Activated T-cell treated with anti-CD3 and anti-CD28 coated beads, Interleukin-2, amount 50 U/mL, for 4 hours (primary cell): ENCODE results near the gene GUCY1B1. TPM values are rescaled to one million over a fixed set of nuclear protein-coding genes. Genes with fewer than 3 reads are reported as not detected.

Source experiments
- ATAC-seq, 2 donors: fragments of 200-7000 bp; cut with Tn5 transposase; one replicate each; pipeline ENCODE4 v1.10.0; 2021
- DNase-seq: peaks from one replicate; pipeline ENCODE4 v3.0.0-alpha.2; 2020
- H3K27me3 Mint-ChIP-seq: one replicate; pipeline ENCODE4 v1.8.0; 2021; ENCODE audit warnings: low read depth, mixed read lengths
- H3K36me3 Mint-ChIP-seq: one replicate; pipeline ENCODE4 v1.8.0; 2022; ENCODE audit warnings: mixed read lengths; ENCODE audit not compliant: insufficient read depth
- H3K4me1 Mint-ChIP-seq: one replicate; pipeline ENCODE4 v1.8.0; 2021; ENCODE audit warnings: low read depth, mixed read lengths
- H3K4me3 Mint-ChIP-seq: one replicate; pipeline ENCODE4 v1.8.0; 2021; ENCODE audit warnings: mild to moderate bottlenecking, moderate library complexity, mixed read lengths
- H3K9me3 Mint-ChIP-seq: one replicate; pipeline ENCODE4 v1.8.0; 2021; ENCODE audit warnings: mixed read lengths
- total RNA-seq, 3 donors: library from RNA; stranded (reverse); gene quantifications; one replicate each; pipeline ENCODE4 v1.2.1, GENCODE V29; 2021

GUCY1B1 gene
- total RNA-seq, 3 donors from 2014 or later, result 0.14 to 0.55 (median 0.51) TPM

DNA sequence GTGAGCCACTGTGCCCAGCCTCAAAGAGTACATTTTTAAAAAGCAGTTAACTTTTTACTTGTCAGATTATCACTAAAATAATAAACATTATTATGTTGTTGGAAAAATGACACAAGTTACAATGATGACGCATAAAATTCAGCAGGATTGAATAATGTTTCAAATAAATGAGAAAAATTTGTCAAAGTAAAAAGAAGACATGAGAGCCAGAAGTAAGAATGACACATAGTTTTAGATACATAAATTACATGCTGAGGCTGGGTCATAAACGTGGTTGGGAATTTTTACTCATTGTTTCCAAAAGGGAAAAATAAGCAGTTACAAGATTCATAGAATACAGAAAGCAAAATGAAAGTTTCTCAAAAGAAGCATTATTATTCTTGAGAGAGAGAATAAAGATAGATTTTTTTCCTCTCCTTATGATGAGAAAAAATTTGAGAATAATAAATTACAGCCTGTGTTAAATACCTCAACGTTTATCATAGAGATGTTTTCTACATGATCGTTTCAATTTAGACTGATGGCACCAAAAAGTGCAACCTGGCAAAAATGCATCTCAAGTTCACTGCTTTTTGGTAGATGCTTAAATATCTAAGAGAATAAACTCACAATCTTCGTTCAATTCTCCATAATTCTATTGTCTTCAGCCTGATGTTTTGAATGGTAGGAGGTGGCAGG is 40.4 kb downstream of the GUCY1B1 start:
- ATAC-seq (no peak), DNase-seq (no peak)
- no peaks in the 10 kb centered on the region for H3K9me3 Mint-ChIP-seq
- H3K27me3 Mint-ChIP-seq, result peaks cover 2% of the 10 kb centered on the region
- no peaks in the 10 kb centered on the region for H3K4me1 Mint-ChIP-seq
- H3K36me3 Mint-ChIP-seq, result no peaks in the 10 kb centered on the region
- no peak overlapping the region for H3K4me3 Mint-ChIP-seq

DNA sequence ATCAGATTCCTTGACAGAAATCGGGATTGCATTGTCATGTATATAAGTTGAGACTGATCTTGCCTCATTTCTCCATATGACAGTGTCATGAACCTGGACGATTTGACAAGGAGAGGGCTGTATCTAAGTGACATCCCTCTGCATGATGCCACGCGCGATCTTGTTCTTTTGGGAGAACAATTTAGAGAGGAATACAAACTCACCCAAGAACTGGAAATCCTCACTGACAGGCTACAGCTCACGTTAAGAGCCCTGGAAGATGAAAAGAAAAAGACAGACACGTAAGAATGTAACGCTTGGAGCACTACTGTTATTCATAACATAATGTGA is 40.9 kb downstream of the GUCY1B1 start:
- Mint-ChIP-seq H3K4me1 (no peaks in the 10 kb centered on the region), H3K36me3 (no peaks in the 10 kb centered on the region), H3K27me3 (peaks cover 2% of the 10 kb centered on the region), H3K9me3 (no peaks in the 10 kb centered on the region), H3K4me3 (no peak overlapping the region)
- no peak for DNase-seq
- ATAC-seq, result no peak

- no peak for ATAC-seq
- no peaks in the 10 kb centered on the region for H3K36me3 Mint-ChIP-seq
- H3K4me1 Mint-ChIP-seq, result no peaks in the 10 kb centered on the region
- H3K9me3 Mint-ChIP-seq, result no peaks in the 10 kb centered on the region
- peaks cover 2% of the 10 kb centered on the region for H3K27me3 Mint-ChIP-seq
- DNase-seq, result no peak
- no peak overlapping the region for H3K4me3 Mint-ChIP-seq
Measured at GRCh38 chr4:155800685-155801343, 42.0 kb downstream of the GUCY1B1 start.

- Mint-ChIP-seq H3K4me1 (no peaks in the 10 kb centered on the region), H3K9me3 (no peaks in the 10 kb centered on the region), H3K36me3 (no peaks in the 10 kb centered on the region), H3K4me3 (no peak overlapping the region), H3K27me3 (peaks cover 2% of the 10 kb centered on the region)
- ATAC-seq, result no peak
- no peak for DNase-seq
Measured at GRCh38 chr4:155802190-155802959, 43.6 kb downstream of the GUCY1B1 start.

- Mint-ChIP-seq H3K4me3 (no peak overlapping the region), H3K4me1 (no peaks in the 10 kb centered on the region), H3K27me3 (peaks cover 2% of the 10 kb centered on the region), H3K9me3 (no peaks in the 10 kb centered on the region), H3K36me3 (no peaks in the 10 kb centered on the region)
- DNase-seq (no peak), ATAC-seq (no peak)
Measured at GRCh38 chr4:155805016-155805415, 46.2 kb downstream of the GUCY1B1 start.

DNA sequence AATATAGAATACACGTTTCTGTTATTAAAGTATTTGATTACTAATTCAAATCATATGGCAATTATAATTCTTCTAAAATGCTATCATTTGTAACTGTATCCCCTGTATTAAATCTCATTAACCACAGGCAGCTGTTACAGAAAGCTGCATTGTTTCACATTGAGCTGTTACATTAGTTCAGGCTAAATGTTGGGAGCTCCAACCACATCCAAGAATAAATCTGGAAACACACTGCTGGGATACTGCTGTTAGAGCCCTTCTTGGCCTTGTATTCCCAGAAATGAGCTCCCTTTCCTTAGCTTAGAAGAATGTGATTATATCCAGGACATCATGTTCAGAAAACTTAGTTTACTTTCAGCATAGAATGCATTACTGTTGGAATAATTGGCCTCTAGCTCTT is 48.2 kb downstream of the GUCY1B1 start:
- no peak for ATAC-seq
- H3K36me3 Mint-ChIP-seq, result no peaks in the 10 kb centered on the region
- no peaks in the 10 kb centered on the region for H3K9me3 Mint-ChIP-seq
- H3K4me3 Mint-ChIP-seq, result no peak overlapping the region
- no peaks in the 10 kb centered on the region for H3K4me1 Mint-ChIP-seq
- H3K27me3 Mint-ChIP-seq, result peaks cover 2% of the 10 kb centered on the region
- DNase-seq, result no peak

DNA sequence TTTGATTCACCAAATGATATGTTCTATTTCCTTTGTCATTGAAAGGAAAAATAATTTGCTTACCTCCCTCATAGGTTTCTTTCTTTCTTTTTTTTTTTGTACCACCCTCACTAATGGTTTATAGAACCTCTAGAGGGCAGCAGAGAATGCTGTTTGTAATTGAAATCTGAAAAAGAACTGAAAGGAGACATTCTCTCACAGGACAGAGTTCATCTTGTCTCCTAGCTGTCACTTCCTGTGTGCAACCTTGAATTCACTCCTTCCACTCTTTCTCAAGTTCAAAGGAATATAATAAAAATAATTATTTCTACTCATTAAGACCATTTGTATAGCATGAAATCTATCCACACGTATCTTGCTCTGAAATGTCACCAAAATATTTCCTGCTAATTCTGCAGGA is 51.0 kb downstream of the GUCY1B1 start:
- H3K27me3 Mint-ChIP-seq, result no peaks in the 10 kb centered on the region
- H3K4me1 Mint-ChIP-seq, result no peaks in the 10 kb centered on the region
- no peak overlapping the region for H3K4me3 Mint-ChIP-seq
- DNase-seq, result no peak
- no peaks in the 10 kb centered on the region for H3K36me3 Mint-ChIP-seq
- no peaks in the 10 kb centered on the region for H3K9me3 Mint-ChIP-seq
- peak; percentile 76 to 78 for ATAC-seq

GRCh38 chr4:155811083-155811482 is 52.3 kb downstream of the GUCY1B1 start:
- Mint-ChIP-seq H3K36me3 (no peaks in the 10 kb centered on the region), H3K4me1 (no peaks in the 10 kb centered on the region), H3K9me3 (no peaks in the 10 kb centered on the region), H3K4me3 (no peak overlapping the region), H3K27me3 (no peaks in the 10 kb centered on the region)
- no peak for DNase-seq
- no peak for ATAC-seq

DNA sequence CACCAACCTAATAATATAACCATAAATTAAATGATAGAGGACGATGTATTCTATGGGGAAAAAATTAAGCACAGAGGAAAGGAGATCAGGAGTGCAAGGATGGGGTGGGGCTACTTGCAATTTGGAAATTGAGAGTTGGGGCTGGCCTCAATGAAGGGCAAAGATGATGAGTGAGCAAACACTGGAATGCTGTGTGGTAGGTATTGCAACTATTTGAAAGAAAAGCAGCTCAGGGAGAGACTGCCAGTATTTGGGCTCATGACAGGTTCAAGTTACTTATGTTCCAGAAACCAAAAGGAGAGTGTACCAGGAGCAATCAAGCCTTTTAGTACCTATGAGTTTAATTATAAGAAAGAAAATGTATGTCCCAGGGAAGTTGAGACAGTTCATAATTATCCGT is 59.8 kb downstream of the GUCY1B1 start:
- Mint-ChIP-seq H3K9me3 (no peaks in the 10 kb centered on the region), H3K36me3 (no peaks in the 10 kb centered on the region), H3K4me3 (no peak overlapping the region), H3K27me3 (peaks cover 9% of the 10 kb centered on the region), H3K4me1 (no peaks in the 10 kb centered on the region)
- DNase-seq (no peak), ATAC-seq (no peak)

GRCh38 chr4:155819066-155819465 is 60.2 kb downstream of the GUCY1B1 start:
- H3K9me3 Mint-ChIP-seq, result no peaks in the 10 kb centered on the region
- H3K4me1 Mint-ChIP-seq, result no peaks in the 10 kb centered on the region
- DNase-seq, result no peak
- peaks cover 9% of the 10 kb centered on the region for H3K27me3 Mint-ChIP-seq
- H3K36me3 Mint-ChIP-seq, result no peaks in the 10 kb centered on the region
- ATAC-seq, result no peak
- no peak overlapping the region for H3K4me3 Mint-ChIP-seq

GRCh38 chr4:155820887-155821518 is 62.2 kb downstream of the GUCY1B1 start:
- no peak for DNase-seq

GRCh38 chr4:155822572-155822971 is 63.8 kb downstream of the GUCY1B1 start:
- Mint-ChIP-seq H3K4me3 (no peak overlapping the region), H3K27me3 (peaks cover 12% of the 10 kb centered on the region), H3K4me1 (no peaks in the 10 kb centered on the region), H3K36me3 (no peaks in the 10 kb centered on the region), H3K9me3 (no peaks in the 10 kb centered on the region)
- no peak for ATAC-seq
- no peak for DNase-seq

More at GRCh38 chr4:155820887-155821518, 62.2 kb downstream of the GUCY1B1 start:
- H3K36me3 Mint-ChIP-seq, result no peaks in the 10 kb centered on the region
- no peaks in the 10 kb centered on the region for H3K4me1 Mint-ChIP-seq
- H3K9me3 Mint-ChIP-seq, result no peaks in the 10 kb centered on the region
- peaks cover 12% of the 10 kb centered on the region for H3K27me3 Mint-ChIP-seq
- no peak overlapping the region for H3K4me3 Mint-ChIP-seq
- ATAC-seq, result no peak

- DNase-seq (no peak), ATAC-seq (no peak)
- Mint-ChIP-seq H3K4me1 (no peaks in the 10 kb centered on the region), H3K36me3 (no peaks in the 10 kb centered on the region), H3K27me3 (peaks cover 5% of the 10 kb centered on the region), H3K4me3 (no peak overlapping the region), H3K9me3 (no peaks in the 10 kb centered on the region)
Measured at GRCh38 chr4:155828628-155829027, 69.8 kb downstream of the GUCY1B1 start.

- ATAC-seq, result no peak
- Mint-ChIP-seq H3K4me1 (no peaks in the 10 kb centered on the region), H3K27me3 (peaks cover 4% of the 10 kb centered on the region), H3K4me3 (no peak overlapping the region), H3K9me3 (no peaks in the 10 kb centered on the region), H3K36me3 (no peaks in the 10 kb centered on the region)
- DNase-seq, result no peak
Measured at GRCh38 chr4:155832664-155833063, 73.8 kb downstream of the GUCY1B1 start.
